DOHH2 (cell line): ENCODE results near the gene CDC42BPA.

Experiments used
- CTCF ChIP-seq: fragments of 200-600 bp; sonication (generic); IDR thresholded peaks from one replicate; pipeline ENCODE4 v1.5.1; 2014; ENCODE audit warnings: antibody characterized with exemption, mild to moderate bottlenecking, low read depth, low read length; ENCODE audit not compliant: poor library complexity, severe bottlenecking
- EZH2phosphoT487 ChIP-seq: fragments of 200-600 bp; sonication (generic); IDR thresholded peaks from 2 replicates; pipeline ENCODE4 v1.6.1; 2017; ENCODE audit warnings: borderline replicate concordance, mild to moderate bottlenecking, antibody characterized with exemption, low read length, moderate library complexity, mixed read lengths

GRCh38 chr1:227112538-227112937 is 205.8 kb downstream of the CDC42BPA start:
- TF ChIP-seq CTCF = no peak
- TF ChIP-seq EZH2phosphoT487 = no peak
